ENCODE measurements around the gene ATF7IP2.
"Not testable (repeated sequence)": the region's sequence is repeated elsewhere in the genome, so short reads cannot be mapped to it uniquely, and the experiment has no call there.

The ATF7IP2 gene

DNA sequence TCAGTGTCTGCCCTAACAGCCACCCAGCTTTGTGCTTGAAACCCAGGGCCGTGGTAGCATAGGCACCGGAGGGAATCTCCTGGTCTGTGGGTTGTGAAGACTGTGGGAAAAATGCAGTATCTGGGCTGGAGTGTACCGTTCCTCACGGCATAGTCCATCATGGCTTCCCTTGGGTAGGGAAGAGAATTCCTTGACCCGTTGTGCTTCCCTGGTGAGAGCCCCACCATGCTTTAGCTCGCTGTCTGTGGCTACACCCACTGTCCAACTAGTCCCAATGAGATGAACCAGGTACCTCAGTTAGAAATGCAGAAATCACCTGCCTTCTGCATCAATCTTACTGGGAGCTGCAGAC, 67.3 kb downstream of the ATF7IP2 start:
- DNase-seq: no peak

DNA sequence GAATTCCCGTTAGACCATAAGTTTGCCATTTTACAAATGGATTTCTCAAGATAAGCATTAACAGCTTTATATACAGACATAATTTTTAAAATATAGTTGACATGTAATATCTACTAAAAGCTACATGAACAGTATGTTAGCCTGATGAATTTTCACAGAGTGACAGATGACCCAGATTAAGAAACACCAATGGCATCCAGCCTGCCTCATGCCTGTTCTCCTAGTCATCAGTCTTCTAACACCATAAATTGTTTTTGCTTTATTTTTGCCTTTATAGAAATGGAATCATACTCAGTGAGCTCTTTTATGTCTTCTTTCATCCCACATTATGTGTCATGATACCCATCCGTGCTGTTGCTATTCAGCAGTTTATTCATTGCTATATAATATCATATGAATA, 80.0 kb downstream of the ATF7IP2 start:
- DNase-seq: no peak

- DNase-seq: no peak
These were observed 80.5 kb downstream of the ATF7IP2 start for GRCh38 chr16:10466313-10466712.

- DNase-seq: no peak
These were observed 81.0 kb downstream of the ATF7IP2 start for GRCh38 chr16:10466861-10467260.

DNA sequence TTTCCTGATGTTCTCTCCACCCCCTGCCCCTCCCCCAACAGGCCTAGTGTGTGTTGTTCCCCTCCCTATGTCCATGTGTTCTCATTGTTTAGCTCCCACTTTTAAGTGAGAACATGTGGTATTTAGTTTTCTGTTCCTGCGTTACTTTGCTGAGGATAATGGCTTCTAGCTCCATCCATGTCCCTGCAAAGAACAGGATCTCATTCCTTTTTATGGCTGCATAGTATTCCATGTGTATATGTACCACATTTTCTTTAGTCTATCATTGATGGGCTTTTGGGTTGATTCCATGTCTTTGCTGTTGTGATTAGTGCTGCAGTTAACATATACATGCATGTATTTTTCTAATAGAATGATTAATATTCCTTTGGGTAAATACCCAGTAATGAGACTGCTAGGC, 90.8 kb downstream of the ATF7IP2 start:
- not testable (repeated sequence) for DNase-seq

GRCh38 chr16:10480151-10480550, 94.3 kb downstream of the ATF7IP2 start:
- DNase-seq: no peak

GRCh38 chr16:10485159-10485558, 99.3 kb downstream of the ATF7IP2 start:
- DNase-seq: no peak

GRCh38 chr16:10485698-10486382, 100.0 kb downstream of the ATF7IP2 start:
- DNase-seq: no peak

- DNase-seq: no peak
These were observed 104.3 kb downstream of the ATF7IP2 start for GRCh38 chr16:10490141-10490540.

DNA sequence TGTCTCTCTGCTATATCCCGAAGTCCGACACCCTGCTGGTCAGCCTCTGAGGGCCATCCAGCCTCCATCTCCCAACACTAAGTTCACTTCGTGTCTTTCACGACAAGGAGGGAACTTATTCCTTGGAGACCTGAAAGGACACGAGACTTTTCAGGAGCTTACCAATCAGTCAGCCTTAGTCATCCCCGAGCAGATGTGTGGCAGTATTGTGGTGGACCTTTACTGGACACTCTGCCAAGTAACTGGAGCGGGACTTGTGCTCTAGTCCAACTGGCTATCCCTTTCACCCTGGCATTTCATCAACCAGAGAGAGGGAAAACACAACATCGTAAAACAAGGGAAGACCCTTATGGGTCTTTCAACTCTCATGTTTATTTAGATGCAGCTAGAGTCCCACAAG, 107.4 kb downstream of the ATF7IP2 start:
- DNase-seq: no peak

DNA sequence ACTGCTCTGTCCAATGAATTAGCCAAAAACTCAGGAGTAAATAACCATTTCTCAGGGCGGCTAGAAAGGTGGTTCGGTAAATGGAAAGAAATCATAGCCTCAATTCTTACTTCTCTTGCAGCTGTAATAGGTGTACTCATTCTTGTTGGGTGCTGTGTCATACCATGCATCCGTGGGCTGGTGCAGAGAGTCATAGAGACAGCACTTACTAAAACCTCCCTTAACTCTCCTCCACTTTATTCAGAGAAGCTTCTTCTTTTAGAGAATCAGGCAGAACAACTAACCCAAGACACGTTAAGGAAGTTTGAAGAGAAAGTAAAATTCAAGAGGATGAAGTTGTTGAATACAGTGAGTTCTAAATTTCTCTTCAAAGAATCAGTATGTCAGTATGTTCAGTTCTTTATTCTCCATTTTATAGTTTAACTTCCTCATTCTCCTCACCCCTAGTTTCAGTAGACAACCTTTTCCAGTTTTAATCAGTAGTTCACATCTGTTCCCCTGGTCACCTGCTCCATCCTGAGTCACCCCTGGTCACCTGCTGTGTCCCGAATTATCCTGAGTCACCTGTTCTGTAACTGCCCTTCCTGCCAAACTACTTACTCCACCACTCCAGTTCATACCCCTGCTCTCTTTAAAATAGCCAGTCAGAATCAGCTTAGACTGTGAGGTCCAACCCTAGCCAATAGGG, 108.6 kb downstream of the ATF7IP2 start:
- DNase-seq: no peak

- no peak for DNase-seq
These were observed 109.1 kb downstream of the ATF7IP2 start for GRCh38 chr16:10495031-10495345.

GRCh38 chr16:10497132-10498101, 111.6 kb downstream of the ATF7IP2 start:
- no peak for DNase-seq

GRCh38 chr16:10500582-10500981, 114.7 kb downstream of the ATF7IP2 start:
- no peak for DNase-seq

GRCh38 chr16:10501016-10501607, 115.3 kb downstream of the ATF7IP2 start:
- DNase-seq: no peak

DNA sequence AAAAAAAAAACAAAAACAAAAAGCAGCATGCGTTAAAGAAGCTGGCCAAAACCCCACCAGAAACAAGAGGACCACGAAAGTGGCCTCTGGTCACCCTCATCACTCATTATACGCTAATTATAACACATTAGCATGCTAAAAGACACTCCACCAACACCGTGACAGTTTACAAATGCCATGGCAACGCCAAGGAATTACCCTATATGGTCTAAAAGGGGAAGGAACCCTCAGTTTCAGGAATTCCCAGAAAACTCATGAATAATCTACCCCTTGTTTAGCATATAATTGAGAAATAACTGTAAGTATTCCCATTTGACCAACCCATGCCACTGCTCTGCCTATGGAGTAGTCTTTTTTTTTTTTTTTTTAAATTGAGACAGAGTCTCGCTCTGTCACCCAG, 116.9 kb downstream of the ATF7IP2 start:
- DNase-seq: no peak

- no peak for DNase-seq
These were observed 118.6 kb downstream of the ATF7IP2 start for GRCh38 chr16:10504404-10504885.

DNA sequence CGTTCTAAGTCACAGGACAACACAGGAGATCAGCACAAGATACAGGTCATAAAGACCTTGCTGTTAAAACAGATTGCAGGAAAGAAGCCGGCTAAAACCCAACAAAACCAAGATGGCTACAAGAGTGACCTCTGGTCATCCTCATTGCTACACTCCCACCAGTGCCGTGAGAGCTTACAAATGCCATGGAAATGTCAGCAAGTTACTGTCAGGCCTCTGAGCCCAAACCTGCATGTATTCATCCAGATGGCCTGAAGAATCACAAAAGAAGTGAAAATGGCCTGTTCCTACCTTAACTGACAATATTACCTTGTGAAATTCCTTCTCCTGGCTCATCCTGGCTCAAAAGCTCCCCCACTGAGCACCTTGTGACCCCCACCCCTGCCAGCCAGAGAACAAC, 119.4 kb downstream of the ATF7IP2 start:
- not testable (repeated sequence) for DNase-seq

DNA sequence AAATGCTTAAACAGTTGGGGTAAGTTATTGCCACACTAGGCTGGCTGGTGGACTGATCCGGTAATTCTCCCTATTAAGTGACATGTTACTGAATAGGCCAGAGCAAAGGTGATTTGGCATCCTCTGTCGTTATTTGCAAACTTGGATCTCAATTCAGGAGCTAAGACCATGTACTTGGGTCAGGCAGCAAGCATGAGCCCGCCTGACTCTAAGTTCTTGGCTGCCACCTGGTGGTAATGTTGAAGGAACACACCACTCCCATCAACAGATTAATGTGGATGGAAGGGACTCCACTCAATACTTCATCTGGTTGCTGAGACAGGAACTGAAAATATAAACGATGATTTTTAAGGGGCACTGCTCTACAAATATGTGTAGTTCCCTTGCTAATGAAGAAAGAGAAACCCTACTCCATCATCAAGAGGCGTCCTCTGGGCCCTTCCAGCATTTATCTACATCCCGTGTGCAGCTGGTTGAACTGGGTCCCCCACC, 123.7 kb downstream of the ATF7IP2 start:
- DNase-seq: peak; percentile 72

GRCh38 chr16:10510279-10510678, 124.4 kb downstream of the ATF7IP2 start:
- no peak for DNase-seq

GRCh38 chr16:10511829-10512228, 126.0 kb downstream of the ATF7IP2 start:
- no peak for DNase-seq

DNA sequence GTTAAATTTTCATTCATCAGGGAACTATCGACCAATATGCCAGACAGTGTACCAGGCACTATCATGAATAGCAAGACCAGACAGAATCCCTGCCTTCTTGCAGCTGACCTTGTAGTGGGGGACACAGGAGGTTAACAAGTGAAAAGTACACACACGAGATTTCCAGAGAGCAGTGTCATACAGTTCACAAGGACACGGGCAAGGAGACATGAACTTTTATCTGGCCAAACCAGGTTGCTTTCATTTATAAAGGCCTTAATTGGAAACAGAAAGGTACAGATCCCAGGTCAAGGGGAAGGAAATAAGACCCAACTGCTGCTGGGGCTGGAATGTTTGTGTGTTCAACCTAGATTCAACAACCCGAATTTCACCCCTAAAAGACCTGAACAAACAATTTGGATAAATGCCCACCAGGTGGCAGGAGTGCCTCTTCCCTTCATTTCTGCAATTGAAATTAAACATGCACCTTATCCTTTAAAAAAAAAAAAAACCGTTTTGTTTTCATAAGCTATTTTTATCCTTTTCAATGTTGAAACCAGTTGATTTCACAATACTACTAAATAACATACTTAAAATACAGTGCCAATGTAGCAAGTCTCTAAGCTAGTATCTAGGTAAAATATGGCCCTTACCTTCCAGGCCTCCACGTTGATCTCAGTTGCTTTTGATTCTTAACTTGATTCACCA, 128.7 kb downstream of the ATF7IP2 start:
- peak; percentile 64 for DNase-seq
